Endodermal cell (in vitro differentiated cells): Measurements from ENCODE around the gene BBS9. TPM values are rescaled to one million over a fixed set of nuclear protein-coding genes. Genes with fewer than 3 reads are reported as not detected.

Source experiments
- DNase-seq: peaks from one replicate; pipeline ENCODE4 v3.0.0-alpha.2; 2017
- H3K27ac ChIP-seq: 2 replicates; pipeline ENCODE4 v1.5.1; 2013; ENCODE audit warnings: mild to moderate bottlenecking, low read depth, low read length, moderate library complexity
- H3K27me3 ChIP-seq: 2 replicates; pipeline ENCODE4 v1.6.1; 2013; ENCODE audit warnings: mild to moderate bottlenecking, low read length, moderate library complexity; ENCODE audit not compliant: insufficient read depth, control insufficient read depth, poor library complexity, severe bottlenecking
- H3K36me3 ChIP-seq: 2 replicates; pipeline ENCODE4 v1.7.0; 2013; ENCODE audit warnings: mild to moderate bottlenecking, low read length, moderate library complexity; ENCODE audit not compliant: control insufficient read depth, insufficient read depth
- H3K4me1 ChIP-seq: one replicate; pipeline ENCODE4 v1.7.0; 2013; ENCODE audit warnings: low read length; ENCODE audit not compliant: control insufficient read depth, insufficient read depth
- H3K4me3 ChIP-seq: 2 replicates; pipeline ENCODE4 v1.5.1; 2013; ENCODE audit warnings: mild to moderate bottlenecking, low read length, moderate library complexity
- H3K9ac ChIP-seq: 2 replicates; pipeline ENCODE4 v1.6.1; 2013; ENCODE audit warnings: mild to moderate bottlenecking, low read length, moderate library complexity; ENCODE audit not compliant: poor library complexity, severe bottlenecking; ENCODE audit errors: extremely low read depth
- H3K9me3 ChIP-seq: 2 replicates; pipeline ENCODE4 v1.6.1; 2013; ENCODE audit warnings: mild to moderate bottlenecking, low read length, moderate library complexity; ENCODE audit not compliant: control insufficient read depth
- H3K27ac Mint-ChIP-seq: 2 replicates; pipeline ENCODE4 v1.8.0; 2020; ENCODE audit warnings: mixed read lengths
- H3K27me3 Mint-ChIP-seq: 2 replicates; pipeline ENCODE4 v1.8.0; 2021; ENCODE audit warnings: mild to moderate bottlenecking, mixed read lengths; ENCODE audit not compliant: insufficient read depth
- H3K36me3 Mint-ChIP-seq: 2 replicates; pipeline ENCODE4 v1.8.0; 2020; ENCODE audit warnings: low read depth, mixed read lengths
- H3K4me1 Mint-ChIP-seq: 2 replicates; pipeline ENCODE4 v1.8.0; 2020; ENCODE audit warnings: mixed read lengths
- H3K4me3 Mint-ChIP-seq: 2 replicates; pipeline ENCODE4 v1.8.0; 2020; ENCODE audit warnings: mild to moderate bottlenecking, moderate library complexity, mixed read lengths
- H3K9me3 Mint-ChIP-seq: 2 replicates; pipeline ENCODE4 v1.8.0; 2020; ENCODE audit warnings: mild to moderate bottlenecking, mixed read lengths
- WGBS, 2 experiments: methylation state at CpG; one replicate each; pipeline versions ENCODE4 v1.1.5 to v1.1.7; 2013; ENCODE audit warnings: missing lambda C conversion rate in 2 of 2, mixed read lengths in 1 of 2; ENCODE audit not compliant: insufficient coverage in 1 of 2, insufficient read length in 1 of 2; 5-methylcytosine and 5-hydroxymethylcytosine counted together
- total RNA-seq, 2 donors: library from RNA; stranded (reverse); fragmentation: NEBNext Ultra II Directional in 1 of 2; extraction: Animal tissue kit (Norgen Biotek cat#: 25700) in 1 of 2; gene quantifications; 2 replicates in 1 of 2; 3 replicates in 1 of 2; pipeline ENCODE4 v1.2.1, GENCODE V29; 2021
- TF ChIP-seq, protein P1 (sequence below): fragments of 200-600 bp; sonication (generic); conservative IDR thresholded peaks from 2 replicates; pipeline ENCODE4 v1.5.0; 2021; ENCODE audit warnings: antibody characterized with exemption, mild to moderate bottlenecking

Gene BBS9
- total RNA-seq, 2 donors from 2014 or later, result 20.7 to 21.6 TPM

GRCh38 chr7:33357846-33358245 lies 228.5 kb downstream of the BBS9 start:
- WGBS, 2 experiments, result 96 to 97% methylated on average over 2 of the region's 2 CpGs

DNA sequence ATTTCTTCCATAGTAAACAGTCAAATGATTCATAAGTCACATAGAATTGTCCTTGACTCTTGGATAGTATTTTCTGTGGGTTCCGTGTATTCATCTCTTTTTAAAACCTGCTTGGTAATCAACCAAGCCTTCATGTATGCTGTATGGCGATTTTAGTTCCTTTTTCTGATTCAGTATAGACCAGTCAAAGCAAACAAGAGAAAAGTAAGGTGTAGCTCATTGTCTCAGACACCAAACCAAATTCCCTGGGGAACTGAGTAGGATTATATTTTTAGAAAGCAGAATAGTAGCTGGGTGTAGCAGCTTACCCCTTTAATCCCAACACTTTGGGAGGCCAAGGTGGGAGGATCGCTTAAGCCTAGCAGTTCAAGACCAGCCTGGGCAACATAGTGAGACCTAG lies 240.5 kb downstream of the BBS9 start:
- Histone ChIP-seq H3K36me3 (no peaks in the 10 kb centered on the region), H3K9ac (no peak overlapping the region), H3K9me3 (no peaks in the 10 kb centered on the region), H3K27ac (no peak overlapping the region), H3K27me3 (no peaks in the 10 kb centered on the region), H3K4me3 (no peak overlapping the region), H3K4me1 (no peaks in the 10 kb centered on the region)
- TF ChIP-seq, protein P1, sequence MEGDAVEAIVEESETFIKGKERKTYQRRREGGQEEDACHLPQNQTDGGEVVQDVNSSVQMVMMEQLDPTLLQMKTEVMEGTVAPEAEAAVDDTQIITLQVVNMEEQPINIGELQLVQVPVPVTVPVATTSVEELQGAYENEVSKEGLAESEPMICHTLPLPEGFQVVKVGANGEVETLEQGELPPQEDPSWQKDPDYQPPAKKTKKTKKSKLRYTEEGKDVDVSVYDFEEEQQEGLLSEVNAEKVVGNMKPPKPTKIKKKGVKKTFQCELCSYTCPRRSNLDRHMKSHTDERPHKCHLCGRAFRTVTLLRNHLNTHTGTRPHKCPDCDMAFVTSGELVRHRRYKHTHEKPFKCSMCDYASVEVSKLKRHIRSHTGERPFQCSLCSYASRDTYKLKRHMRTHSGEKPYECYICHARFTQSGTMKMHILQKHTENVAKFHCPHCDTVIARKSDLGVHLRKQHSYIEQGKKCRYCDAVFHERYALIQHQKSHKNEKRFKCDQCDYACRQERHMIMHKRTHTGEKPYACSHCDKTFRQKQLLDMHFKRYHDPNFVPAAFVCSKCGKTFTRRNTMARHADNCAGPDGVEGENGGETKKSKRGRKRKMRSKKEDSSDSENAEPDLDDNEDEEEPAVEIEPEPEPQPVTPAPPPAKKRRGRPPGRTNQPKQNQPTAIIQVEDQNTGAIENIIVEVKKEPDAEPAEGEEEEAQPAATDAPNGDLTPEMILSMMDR, result no peak
- Mint-ChIP-seq H3K4me3 (no peak overlapping the region), H3K27me3 (no peaks in the 10 kb centered on the region), H3K9me3 (no peaks in the 10 kb centered on the region), H3K4me1 (no peaks in the 10 kb centered on the region), H3K27ac (no peak overlapping the region), H3K36me3 (no peaks in the 10 kb centered on the region)
- 89 to 94% methylated on average over 1 to 3 of the region's 3 CpGs for WGBS, 2 experiments
- DNase-seq, result no peak

More at GRCh38 chr7:33357846-33358245, 228.5 kb downstream of the BBS9 start:
- Histone ChIP-seq H3K36me3 (no peaks in the 10 kb centered on the region), H3K27ac (no peak overlapping the region), H3K9ac (no peak overlapping the region), H3K4me1 (no peaks in the 10 kb centered on the region), H3K9me3 (no peaks in the 10 kb centered on the region), H3K27me3 (no peaks in the 10 kb centered on the region), H3K4me3 (no peak overlapping the region)
- H3K4me1 Mint-ChIP-seq, result peaks cover 7% of the 10 kb centered on the region
- H3K27me3 Mint-ChIP-seq, result no peaks in the 10 kb centered on the region
- no peak for DNase-seq
- no peak overlapping the region for H3K4me3 Mint-ChIP-seq
- H3K27ac Mint-ChIP-seq, result no peak overlapping the region
- H3K9me3 Mint-ChIP-seq, result no peaks in the 10 kb centered on the region
- H3K36me3 Mint-ChIP-seq, result no peaks in the 10 kb centered on the region
- TF ChIP-seq, protein P1, result no peak

DNA sequence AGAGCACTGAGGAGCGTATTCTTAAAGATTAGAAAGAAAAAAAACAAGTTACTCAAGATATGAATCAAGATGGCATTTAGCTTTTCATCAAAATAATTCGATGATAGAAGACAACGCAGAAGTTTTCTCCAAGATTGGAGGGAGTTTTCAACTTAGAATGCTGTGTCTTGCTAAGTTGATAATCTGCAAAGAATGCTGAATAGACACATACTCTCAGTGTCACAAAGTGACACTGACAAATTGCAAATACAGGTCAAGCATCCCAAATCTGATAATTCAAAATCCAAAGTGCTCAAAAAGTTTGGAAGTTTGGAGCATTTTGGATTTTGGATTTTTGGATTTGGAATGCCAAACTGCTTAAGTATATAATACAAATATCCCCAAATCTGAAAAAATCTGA lies 243.8 kb downstream of the BBS9 start:
- Histone ChIP-seq H3K27me3 (no peaks in the 10 kb centered on the region), H3K4me1 (no peaks in the 10 kb centered on the region), H3K27ac (no peak overlapping the region), H3K9me3 (no peaks in the 10 kb centered on the region), H3K36me3 (no peaks in the 10 kb centered on the region), H3K9ac (no peak overlapping the region), H3K4me3 (no peak overlapping the region)
- H3K36me3 Mint-ChIP-seq, result no peaks in the 10 kb centered on the region
- no peak for DNase-seq
- H3K27me3 Mint-ChIP-seq, result no peaks in the 10 kb centered on the region
- TF ChIP-seq, protein P1, result no peak
- no peak overlapping the region for H3K27ac Mint-ChIP-seq
- H3K4me3 Mint-ChIP-seq, result no peak overlapping the region
- no peaks in the 10 kb centered on the region for H3K4me1 Mint-ChIP-seq
- H3K9me3 Mint-ChIP-seq, result no peaks in the 10 kb centered on the region
- 85 to 87% methylated on average over 3 of the region's 3 CpGs for WGBS, 2 experiments
